HG02571 (cell line): ENCODE measurements around the gene MED12L.

Source experiments
- ATAC-seq: cut with Tn5 transposase; IDR thresholded peaks from one replicate; pipeline ENCODE4 v1.9.1; 2021; ENCODE audit warnings: mild to moderate bottlenecking, moderate library complexity; ENCODE audit not compliant: unreplicated experiment

Gene MED12L

DNA sequence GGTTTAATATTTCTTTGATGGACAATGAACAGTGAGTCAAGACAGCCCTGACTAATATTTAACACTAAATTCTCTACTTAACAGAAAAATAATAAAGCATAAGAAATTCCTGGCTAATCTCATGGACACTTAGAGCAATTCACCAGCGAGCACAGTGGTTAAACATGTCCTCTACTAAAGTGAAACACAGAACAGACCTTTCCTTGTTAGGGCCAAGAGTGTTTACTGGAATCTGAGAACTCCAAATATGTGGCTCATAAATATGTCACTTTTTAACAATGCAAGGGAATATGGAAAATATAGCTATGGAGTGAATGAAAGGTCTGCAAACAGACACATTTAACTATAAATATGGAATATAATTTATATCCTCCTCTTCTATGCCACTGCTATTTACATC is 394.0 kb downstream of the MED12L start:
- ATAC-seq, result no peak

DNA sequence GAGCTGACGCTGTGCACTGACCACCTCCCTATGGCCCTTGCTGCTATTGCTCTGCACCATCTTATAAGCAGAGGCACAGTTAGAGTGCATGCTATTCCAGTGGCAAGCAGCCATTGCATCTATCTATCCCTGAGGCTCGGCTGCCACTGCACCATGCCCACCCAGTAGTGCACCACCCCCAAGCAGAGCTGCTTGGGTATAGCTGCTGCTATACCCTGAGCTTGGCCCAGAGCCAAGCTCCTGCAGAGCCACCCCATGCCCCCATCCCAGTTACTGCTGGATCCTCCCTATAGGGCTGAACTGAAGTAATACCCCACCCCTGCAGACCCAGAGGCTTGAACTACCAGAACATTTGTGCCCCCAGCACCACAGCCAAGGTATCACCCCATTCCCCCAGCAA is 395.0 kb downstream of the MED12L start:
- no peak for ATAC-seq

- no peak for ATAC-seq
These were observed 398.0 kb downstream of the MED12L start for GRCh38 chr3:151483488-151483887.

DNA sequence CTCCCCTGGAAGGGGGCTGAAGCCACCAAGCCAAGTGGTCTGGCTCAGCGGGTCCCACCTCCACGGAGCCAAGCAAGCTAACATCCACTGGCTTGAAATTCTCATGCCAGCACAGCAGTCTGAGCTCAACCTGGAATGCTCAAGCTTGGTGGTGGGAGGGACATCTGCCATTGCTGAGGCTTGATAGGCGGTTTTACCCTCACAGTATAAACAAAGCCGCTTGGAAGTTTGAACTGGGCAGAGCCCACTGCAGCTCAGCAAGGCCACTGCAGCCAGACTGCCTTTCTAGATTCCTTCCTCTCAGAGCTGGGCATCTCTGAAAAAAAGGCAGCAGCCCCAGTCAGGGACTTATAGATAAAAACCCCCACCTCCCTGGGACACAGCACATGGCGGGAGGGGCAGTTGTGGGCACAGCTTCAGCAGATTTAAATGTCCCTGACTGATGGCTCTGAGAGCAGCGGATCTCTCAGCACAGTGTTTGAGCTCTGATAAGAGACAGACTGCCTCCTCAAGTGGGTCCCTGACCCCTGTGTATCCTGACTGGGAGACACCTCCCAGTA is 398.6 kb downstream of the MED12L start:
- no peak for ATAC-seq
